ENCODE data around the gene FGF7. TPM values are rescaled to one million over a fixed set of nuclear protein-coding genes. Genes with fewer than 3 reads are reported as not detected.
A peak's percentile ranks its signal among the peaks of the same experiment; 100 is the strongest.
"Not testable (repeated sequence)": the region's sequence is repeated elsewhere in the genome, so short reads cannot be mapped to it uniquely, and the experiment has no call there.

The FGF7 gene
- total and polyA plus RNA-seq, 2 experiments from 2014 or later = 351 to 400 TPM

DNA sequence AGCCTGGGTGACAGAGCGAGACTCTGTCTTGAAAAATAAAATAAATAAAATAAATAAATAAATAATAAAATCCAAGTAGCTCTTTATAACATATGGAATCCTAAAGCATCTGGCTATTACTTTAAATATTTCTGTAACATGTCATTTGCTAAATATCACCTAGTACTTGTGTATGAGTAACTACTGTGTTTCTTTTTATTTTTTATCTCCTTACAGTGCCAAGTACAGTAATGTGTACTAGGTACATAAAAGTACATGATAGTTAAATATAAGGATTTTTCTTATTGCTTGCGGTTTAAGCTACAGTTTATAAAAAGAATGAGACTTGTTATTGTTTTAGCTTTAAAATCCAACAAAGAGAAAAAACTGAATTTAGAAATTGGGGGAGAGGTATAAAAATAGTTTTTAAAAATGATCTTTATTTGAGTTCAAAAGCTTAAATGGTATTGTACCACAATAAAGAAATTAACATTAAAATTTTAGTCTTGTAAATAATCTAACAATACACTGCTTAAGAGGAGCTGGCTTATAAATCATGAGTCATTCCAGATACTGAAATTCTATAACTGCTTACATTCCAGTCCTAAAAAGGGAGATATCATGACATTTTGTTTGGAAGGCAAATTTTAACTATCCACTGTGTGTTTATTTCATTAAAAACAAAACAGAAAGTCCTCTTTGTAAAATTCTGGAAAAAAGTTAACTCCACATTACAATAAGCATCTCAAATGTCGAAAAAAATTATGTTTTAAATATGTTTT is 73.1 kb downstream of the FGF7 start:
- Histone ChIP-seq H3K9me2 (ENCODE audit: insufficient read depth) (no peaks in the 10 kb centered on the region), H3F3A (ENCODE audit: insufficient read depth) (peaks cover 92% of the 10 kb centered on the region), H4K20me1 (ENCODE audit: insufficient read depth) (no peaks in the 10 kb centered on the region), H3K4me2 (ENCODE audit: unreplicated experiment) (peak overlapping the region; percentile 39), H3K27ac (peak overlapping the region; percentile 70), H2AFZ (no peak overlapping the region), H3K9me3 (ENCODE audit: low read depth) (no peaks in the 10 kb centered on the region), H3K4me1 (ENCODE audit: insufficient read depth) (peaks cover 64% of the 10 kb centered on the region), H3K36me3 (ENCODE audit: low read depth) (no peaks in the 10 kb centered on the region), H3K4me3 (no peak overlapping the region; the same call in 1 of the 2 replicates), H3K27me3 (replicated peaks; ENCODE audit: insufficient read depth) (no peaks in the 10 kb centered on the region), H3K9ac (no peak overlapping the region), H3K79me2 (ENCODE audit: insufficient read depth) (no peaks in the 10 kb centered on the region)
- TF ChIP-seq EZH2 (IDR thresholded peaks at IDR 0.05; ENCODE audit: insufficient read depth, poor library complexity, severe bottlenecking) (no peak), EZH2phosphoT487 (IDR thresholded peaks at IDR 0.05; ENCODE audit: insufficient read depth, low read depth) (no peak)
- 76 to 83% methylated on average over 3 of the region's 3 CpGs for WGBS, 2 experiments (ENCODE audit: low coverage in 1 of 2, low lambda C conversion rate in 2 of 2, missing lambda C conversion rate in 2 of 2)
- in situ Hi-C loops (cut with MboI) = no loop called here
- DNase-seq = peak; percentile 57

DNA sequence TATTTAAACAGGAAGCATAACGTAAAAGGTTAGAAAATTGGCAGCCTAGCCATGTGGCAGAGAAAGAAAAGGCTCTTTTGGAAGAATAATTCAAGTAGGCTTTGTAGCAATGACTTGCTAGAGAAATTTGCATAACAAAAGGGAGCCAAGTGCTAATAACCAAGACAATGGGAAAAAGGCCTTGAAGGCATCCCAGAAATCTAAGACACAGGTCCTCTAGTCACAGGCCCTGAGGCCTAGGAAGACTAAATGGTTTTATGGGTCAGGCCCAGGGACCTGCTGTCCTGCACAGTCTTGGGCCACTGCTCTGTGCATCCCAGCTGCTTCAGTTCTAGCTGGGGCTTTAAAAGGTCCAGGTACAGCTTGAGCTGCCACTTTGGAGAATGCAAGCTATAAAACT is 78.5 kb downstream of the FGF7 start:
- H2AFZ ChIP-seq = no peak overlapping the region
- no peak overlapping the region for H3K4me2 ChIP-seq (ENCODE audit: unreplicated experiment)
- no peak for TF ChIP-seq EZH2 (IDR thresholded peaks at IDR 0.05; ENCODE audit: insufficient read depth, poor library complexity, severe bottlenecking)
- no peak for TF ChIP-seq EZH2phosphoT487 (IDR thresholded peaks at IDR 0.05; ENCODE audit: insufficient read depth, low read depth)
- peaks cover 11% of the 10 kb centered on the region for H3K4me1 ChIP-seq (ENCODE audit: insufficient read depth)
- H3K9me2 ChIP-seq (ENCODE audit: insufficient read depth) = no peaks in the 10 kb centered on the region
- no peaks in the 10 kb centered on the region for H3K9me3 ChIP-seq (ENCODE audit: low read depth)
- no peak overlapping the region for H3K9ac ChIP-seq
- H3K4me3 ChIP-seq = no peak overlapping the region
- DNase-seq = no peak
- in situ Hi-C loops (cut with MboI) = no loop called here
- H3K79me2 ChIP-seq (ENCODE audit: insufficient read depth) = no peaks in the 10 kb centered on the region
- no peaks in the 10 kb centered on the region for H3K36me3 ChIP-seq (ENCODE audit: low read depth)
- peaks cover 55% of the 10 kb centered on the region for H3F3A ChIP-seq (ENCODE audit: insufficient read depth)
- 86 to 96% methylated on average over 1 of the region's 1 CpG for WGBS, 2 experiments (ENCODE audit: low coverage in 1 of 2, low lambda C conversion rate in 2 of 2, missing lambda C conversion rate in 2 of 2)
- H4K20me1 ChIP-seq (ENCODE audit: insufficient read depth) = no peaks in the 10 kb centered on the region
- no peak overlapping the region for H3K27ac ChIP-seq
- no peaks in the 10 kb centered on the region for H3K27me3 ChIP-seq (replicated peaks; ENCODE audit: insufficient read depth)

GRCh38 chr15:49506341-49506740 is 83.3 kb downstream of the FGF7 start:
- WGBS, 2 experiments (ENCODE audit: low coverage in 1 of 2, low lambda C conversion rate in 2 of 2, missing lambda C conversion rate in 2 of 2) = 55 to 71% methylated on average over 1 of the region's 1 CpG
- no peaks in the 10 kb centered on the region for H3K4me1 ChIP-seq (ENCODE audit: insufficient read depth)
- no peak overlapping the region for H2AFZ ChIP-seq
- no peak overlapping the region for H3K9ac ChIP-seq
- H3K9me2 ChIP-seq (ENCODE audit: insufficient read depth) = no peaks in the 10 kb centered on the region
- H3K79me2 ChIP-seq (ENCODE audit: insufficient read depth) = no peaks in the 10 kb centered on the region
- in situ Hi-C loops (cut with MboI) = no loop called here
- H3K4me2 ChIP-seq (ENCODE audit: unreplicated experiment) = no peak overlapping the region
- H3K36me3 ChIP-seq (ENCODE audit: low read depth) = no peaks in the 10 kb centered on the region
- no peaks in the 10 kb centered on the region for H4K20me1 ChIP-seq (ENCODE audit: insufficient read depth)
- no peaks in the 10 kb centered on the region for H3K9me3 ChIP-seq (ENCODE audit: low read depth)
- H3K27ac ChIP-seq = no peak overlapping the region
- TF ChIP-seq EZH2 (IDR thresholded peaks at IDR 0.05; ENCODE audit: insufficient read depth, poor library complexity, severe bottlenecking) (no peak), EZH2phosphoT487 (IDR thresholded peaks at IDR 0.05; ENCODE audit: insufficient read depth, low read depth) (no peak)
- peaks cover 12% of the 10 kb centered on the region; the same call in 1 of the 2 replicates for H3F3A ChIP-seq (ENCODE audit: insufficient read depth)
- no peaks in the 10 kb centered on the region for H3K27me3 ChIP-seq (replicated peaks; ENCODE audit: insufficient read depth)
- no peak overlapping the region for H3K4me3 ChIP-seq
- DNase-seq = no peak

- H2AFZ ChIP-seq = 0 out of 2 replicates have a peak overlapping the region, but pooled peaks have one; percentile 2
- in situ Hi-C loops (cut with MboI) = no loop called here
These were observed 84.2 kb downstream of the FGF7 start for GRCh38 chr15:49507261-49507660.

DNA sequence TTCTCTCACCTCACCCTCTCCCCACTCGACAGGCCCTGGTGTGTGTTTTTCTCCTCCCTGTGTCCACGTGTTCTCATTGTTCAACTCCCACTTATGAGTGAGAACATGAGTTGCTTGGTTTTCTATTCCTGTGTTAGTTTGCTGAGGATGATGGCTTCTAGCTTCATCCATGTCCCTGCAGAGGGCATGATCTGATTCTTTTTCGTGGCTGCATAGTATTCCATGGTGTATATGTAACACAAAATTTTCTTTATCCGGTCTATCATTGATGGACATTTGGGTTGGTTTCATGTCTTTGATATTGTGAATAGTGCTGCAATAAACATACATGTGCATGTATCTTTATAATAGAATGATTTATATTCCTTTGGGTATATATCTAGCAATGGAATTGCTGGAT is 89.7 kb downstream of the FGF7 start:
- H3K9me3 ChIP-seq (ENCODE audit: low read depth); H3K9ac ChIP-seq; H3K27ac ChIP-seq; H3K4me1 ChIP-seq (ENCODE audit: insufficient read depth); H3F3A ChIP-seq (ENCODE audit: insufficient read depth); H3K4me2 ChIP-seq (ENCODE audit: unreplicated experiment); DNase-seq; in situ Hi-C loops (cut with MboI); H3K27me3 ChIP-seq (replicated peaks; ENCODE audit: insufficient read depth); H3K4me3 ChIP-seq; H4K20me1 ChIP-seq (ENCODE audit: insufficient read depth); H3K9me2 ChIP-seq (ENCODE audit: insufficient read depth); H3K79me2 ChIP-seq (ENCODE audit: insufficient read depth); H3K36me3 ChIP-seq (ENCODE audit: low read depth); H2AFZ ChIP-seq: not testable (repeated sequence)
- WGBS, 2 experiments (ENCODE audit: low coverage in 1 of 2, low lambda C conversion rate in 2 of 2, missing lambda C conversion rate in 2 of 2) = 89 to 90% methylated on average over 4 of the region's 4 CpGs

More at GRCh38 chr15:49507261-49507660, 84.2 kb downstream of the FGF7 start:
- Histone ChIP-seq H3K4me2 (ENCODE audit: unreplicated experiment) (no peak overlapping the region), H3K27ac (no peak overlapping the region), H3K27me3 (replicated peaks; ENCODE audit: insufficient read depth) (no peaks in the 10 kb centered on the region), H3K9me2 (ENCODE audit: insufficient read depth) (no peaks in the 10 kb centered on the region), H3F3A (ENCODE audit: insufficient read depth) (peaks cover 7% of the 10 kb centered on the region; the same call in 1 of the 2 replicates), H3K9ac (no peak overlapping the region), H3K79me2 (ENCODE audit: insufficient read depth) (no peaks in the 10 kb centered on the region), H3K4me3 (no peak overlapping the region), H3K36me3 (ENCODE audit: low read depth) (no peaks in the 10 kb centered on the region), H4K20me1 (ENCODE audit: insufficient read depth) (no peaks in the 10 kb centered on the region), H3K4me1 (ENCODE audit: insufficient read depth) (no peaks in the 10 kb centered on the region), H3K9me3 (ENCODE audit: low read depth) (no peaks in the 10 kb centered on the region)
- 63 to 72% methylated on average over 3 of the region's 3 CpGs for WGBS, 2 experiments (ENCODE audit: low coverage in 1 of 2, low lambda C conversion rate in 2 of 2, missing lambda C conversion rate in 2 of 2)
- TF ChIP-seq EZH2 (IDR thresholded peaks at IDR 0.05; ENCODE audit: insufficient read depth, poor library complexity, severe bottlenecking) (no peak), EZH2phosphoT487 (IDR thresholded peaks at IDR 0.05; ENCODE audit: insufficient read depth, low read depth) (no peak)
- no peak for DNase-seq

Data from GM23248 (cell line).